BJ (cell line): ENCODE measurements around the gene OTP. TPM values are rescaled to one million over a fixed set of nuclear protein-coding genes. Genes with fewer than 3 reads are reported as not detected.

Source experiments
- CTCF ChIA-PET: fragments of 350-600 bp; formaldehyde crosslinking; extraction: SDS; loops from one replicate; lab custom pipeline; 2021; ENCODE audit warnings: antibody characterized with exemption, inconsistent platforms; lab: Yijun Ruan, JAX
- POLR2A ChIA-PET: fragments of 300-600 bp; sonication (Branson Sonifier 250); formaldehyde crosslinking; extraction: SDS; loops from one replicate; lab custom pipeline; 2021; ENCODE audit warnings: antibody characterized with exemption; lab: Charles Lee
- DNase-seq: peaks from one replicate; pipeline ENCODE4 v3.0.0-alpha.2; 2011; ENCODE audit warnings: low read depth
- H3K27me3 ChIP-seq: 2 replicates; pipeline ENCODE4 v1.6.0; 2011; ENCODE audit warnings: low read length; ENCODE audit not compliant: control insufficient read depth, insufficient read depth
- H3K36me3 ChIP-seq: 2 replicates; pipeline ENCODE4 v1.5.1; 2011; ENCODE audit warnings: low read length; ENCODE audit not compliant: control insufficient read depth, insufficient read depth
- H3K4me3 ChIP-seq: 2 replicates; pipeline ENCODE4 v1.5.1; 2011; ENCODE audit warnings: low read depth, mild to moderate bottlenecking, control low read depth, low read length
- polyA plus RNA-seq: library from polyadenylated mRNA; depleted of rRNA; stranded (reverse); fragments of >200 nt; gene quantifications from 2 replicates; pipeline ENCODE4 v1.2.3, GENCODE V29; 2011
- TF ChIP-seq, protein P1 (sequence below): IDR thresholded peaks from 2 replicates; pipeline ENCODE4 v1.5.1; 2011; ENCODE audit warnings: low read depth, mild to moderate bottlenecking, control low read depth, inconsistent platforms, low read length, moderate library complexity; ENCODE audit not compliant: insufficient read depth

OTP gene
- polyA plus RNA-seq, 1 experiment: not detected

- Histone ChIP-seq H3K4me3 (no peak overlapping the region), H3K27me3 (peaks cover 57% of the 10 kb centered on the region), H3K36me3 (no peaks in the 10 kb centered on the region)
- POLR2A ChIA-PET: no interaction called here
- TF ChIP-seq, protein P1, sequence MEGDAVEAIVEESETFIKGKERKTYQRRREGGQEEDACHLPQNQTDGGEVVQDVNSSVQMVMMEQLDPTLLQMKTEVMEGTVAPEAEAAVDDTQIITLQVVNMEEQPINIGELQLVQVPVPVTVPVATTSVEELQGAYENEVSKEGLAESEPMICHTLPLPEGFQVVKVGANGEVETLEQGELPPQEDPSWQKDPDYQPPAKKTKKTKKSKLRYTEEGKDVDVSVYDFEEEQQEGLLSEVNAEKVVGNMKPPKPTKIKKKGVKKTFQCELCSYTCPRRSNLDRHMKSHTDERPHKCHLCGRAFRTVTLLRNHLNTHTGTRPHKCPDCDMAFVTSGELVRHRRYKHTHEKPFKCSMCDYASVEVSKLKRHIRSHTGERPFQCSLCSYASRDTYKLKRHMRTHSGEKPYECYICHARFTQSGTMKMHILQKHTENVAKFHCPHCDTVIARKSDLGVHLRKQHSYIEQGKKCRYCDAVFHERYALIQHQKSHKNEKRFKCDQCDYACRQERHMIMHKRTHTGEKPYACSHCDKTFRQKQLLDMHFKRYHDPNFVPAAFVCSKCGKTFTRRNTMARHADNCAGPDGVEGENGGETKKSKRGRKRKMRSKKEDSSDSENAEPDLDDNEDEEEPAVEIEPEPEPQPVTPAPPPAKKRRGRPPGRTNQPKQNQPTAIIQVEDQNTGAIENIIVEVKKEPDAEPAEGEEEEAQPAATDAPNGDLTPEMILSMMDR: no peak
- no peak for DNase-seq
- CTCF ChIA-PET: no interaction called here
These were observed 2.4 kb downstream of the OTP start for GRCh38 chr5:77635917-77636640.

GRCh38 chr5:77635067-77635916, 3.2 kb downstream of the OTP start:
- no peak for DNase-seq
- CTCF ChIA-PET: no interaction called here
- TF ChIP-seq, protein P1: no peak
- Histone ChIP-seq H3K27me3 (peaks cover 57% of the 10 kb centered on the region), H3K36me3 (no peaks in the 10 kb centered on the region), H3K4me3 (no peak overlapping the region)
- POLR2A ChIA-PET: interaction anchor here (0.5 kb wide), 1 partner anchor 80 kb away, joined by 3 read pairs; no protein-coding TSS in a partner anchor

- TF ChIP-seq, protein P1: no peak
- Histone ChIP-seq H3K27me3 (peaks cover 57% of the 10 kb centered on the region), H3K36me3 (no peaks in the 10 kb centered on the region), H3K4me3 (no peak overlapping the region)
- ChIA-PET CTCF (interaction anchor here (1.4 kb wide), 1 partner anchor 10 kb away, joined by 3 read pairs; no protein-coding TSS in a partner anchor), POLR2A (interaction anchor here (0.7 kb wide), 1 partner anchor 469 kb away, joined by 3 read pairs; no protein-coding TSS in a partner anchor)
- DNase-seq: no peak
These were observed 4.8 kb downstream of the OTP start for GRCh38 chr5:77633709-77634108.

GRCh38 chr5:77633207-77633675, 5.3 kb downstream of the OTP start:
- no peak for DNase-seq
- ChIA-PET CTCF (interaction anchor here (1.4 kb wide), 1 partner anchor 10 kb away, joined by 3 read pairs; no protein-coding TSS in a partner anchor), POLR2A (interaction anchor here (0.7 kb wide), 1 partner anchor 470 kb away, joined by 3 read pairs; no protein-coding TSS in a partner anchor)

More at GRCh38 chr5:77633207-77633675, 5.3 kb downstream of the OTP start:
- Histone ChIP-seq H3K4me3 (no peak overlapping the region), H3K27me3 (peaks cover 56% of the 10 kb centered on the region), H3K36me3 (no peaks in the 10 kb centered on the region)
- TF ChIP-seq, protein P1: no peak
